HEK293 (cell line): Measurements from ENCODE around the gene HHIPL1.

Experiments
- ATF2 ChIP-seq: fragments of 450-650 bp; formaldehyde crosslinking; IDR thresholded peaks from 2 replicates; pipeline ENCODE4 v1.5.1; 2016; ENCODE audit warnings: missing biosample characterization, missing genetic modification characterization, low read depth
- BCL11A ChIP-seq: fragments of 450-650 bp; formaldehyde crosslinking; IDR thresholded peaks from 2 replicates; pipeline ENCODE4 v1.5.1; 2016; ENCODE audit warnings: low read depth, missing biosample characterization, missing genetic modification characterization
- CTCF ChIP-seq: fragments of 450-650 bp; formaldehyde crosslinking; IDR thresholded peaks from 2 replicates; pipeline ENCODE4 v1.5.1; 2016; ENCODE audit warnings: missing biosample characterization, missing genetic modification characterization
- GLI2 ChIP-seq: fragments of 450-650 bp; formaldehyde crosslinking; IDR thresholded peaks from 2 replicates; pipeline ENCODE4; 2017; ENCODE audit warnings: missing biosample characterization, missing genetic modification characterization, low read depth, borderline replicate concordance
- GLI4 ChIP-seq: fragments of 450-650 bp; formaldehyde crosslinking; IDR thresholded peaks from 2 replicates; pipeline ENCODE4 v1.5.1; 2016; ENCODE audit warnings: missing biosample characterization, missing genetic modification characterization
- KLF8 ChIP-seq: fragments of 450-650 bp; formaldehyde crosslinking; IDR thresholded peaks from 2 replicates; pipeline ENCODE4 v1.5.1; 2016; ENCODE audit warnings: missing biosample characterization, missing genetic modification characterization
- MZF1 ChIP-seq: fragments of 450-650 bp; formaldehyde crosslinking; IDR thresholded peaks from 2 replicates; pipeline ENCODE4 v1.5.1; 2017; ENCODE audit warnings: missing biosample characterization, missing genetic modification characterization, borderline replicate concordance
- REST ChIP-seq: fragments of 450-650 bp; formaldehyde crosslinking; IDR thresholded peaks from 2 replicates; pipeline ENCODE4 v1.5.1; 2016; ENCODE audit warnings: missing biosample characterization, missing genetic modification characterization
- SP2 ChIP-seq: fragments of 450-650 bp; formaldehyde crosslinking; IDR thresholded peaks from 2 replicates; pipeline ENCODE4 v1.5.1; 2016; ENCODE audit warnings: missing biosample characterization, missing genetic modification characterization
- ZNF121 ChIP-seq: fragments of 450-650 bp; formaldehyde crosslinking; IDR thresholded peaks from 2 replicates; pipeline ENCODE4 v1.5.1; 2016; ENCODE audit warnings: missing biosample characterization, missing genetic modification characterization
- ZNF302 ChIP-seq: fragments of 450-650 bp; formaldehyde crosslinking; IDR thresholded peaks from 2 replicates; pipeline ENCODE4 v1.5.1; 2016; ENCODE audit warnings: missing biosample characterization, missing genetic modification characterization, low read depth
- TF ChIP-seq, protein P1 (sequence below): fragments of 450-650 bp; IDR thresholded peaks from 2 replicates; pipeline ENCODE4 v1.5.1; 2018; ENCODE audit warnings: missing biosample characterization, mild to moderate bottlenecking, missing genetic modification characterization

DNA sequence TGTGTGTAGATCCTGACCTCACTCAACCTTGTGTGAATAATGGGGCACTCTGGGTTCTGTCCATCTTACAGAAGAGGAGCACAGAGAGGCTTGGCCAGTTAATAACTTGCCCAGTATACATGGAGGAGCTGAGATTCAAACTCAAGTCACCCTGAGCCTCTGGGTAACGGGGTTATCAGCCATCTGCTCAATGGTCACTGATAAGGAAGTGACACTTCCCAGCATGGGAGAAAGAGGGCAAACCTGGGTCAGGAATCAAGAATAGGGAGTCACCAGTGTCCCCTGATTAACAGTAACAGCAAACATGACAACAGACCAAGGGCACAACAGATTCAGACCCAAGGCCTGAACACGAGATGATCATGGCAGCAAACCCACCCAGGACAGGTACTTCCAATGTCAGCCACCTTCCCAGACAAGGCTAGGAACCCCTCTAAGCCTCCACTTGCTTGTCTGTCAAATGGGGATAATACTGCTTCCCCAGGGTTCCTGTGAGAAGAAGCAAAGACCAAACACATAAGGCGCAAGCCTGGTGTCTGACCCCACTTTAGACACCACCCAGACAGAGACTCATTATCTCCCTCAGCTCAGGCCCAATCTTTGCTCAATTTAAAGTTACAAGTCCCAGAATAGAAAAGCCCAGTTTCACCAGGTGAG lies 44.6 kb upstream of the HHIPL1 start:
- no peak for TF ChIP-seq CTCF
- TF ChIP-seq ATF2 (tag by site-specific recombination): no peak
- TF ChIP-seq SP2: no peak
- TF ChIP-seq, protein P1, sequence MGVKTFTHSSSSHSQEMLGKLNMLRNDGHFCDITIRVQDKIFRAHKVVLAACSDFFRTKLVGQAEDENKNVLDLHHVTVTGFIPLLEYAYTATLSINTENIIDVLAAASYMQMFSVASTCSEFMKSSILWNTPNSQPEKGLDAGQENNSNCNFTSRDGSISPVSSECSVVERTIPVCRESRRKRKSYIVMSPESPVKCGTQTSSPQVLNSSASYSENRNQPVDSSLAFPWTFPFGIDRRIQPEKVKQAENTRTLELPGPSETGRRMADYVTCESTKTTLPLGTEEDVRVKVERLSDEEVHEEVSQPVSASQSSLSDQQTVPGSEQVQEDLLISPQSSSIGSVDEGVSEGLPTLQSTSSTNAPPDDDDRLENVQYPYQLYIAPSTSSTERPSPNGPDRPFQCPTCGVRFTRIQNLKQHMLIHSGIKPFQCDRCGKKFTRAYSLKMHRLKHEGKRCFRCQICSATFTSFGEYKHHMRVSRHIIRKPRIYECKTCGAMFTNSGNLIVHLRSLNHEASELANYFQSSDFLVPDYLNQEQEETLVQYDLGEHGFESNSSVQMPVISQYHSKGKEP: no peak
- TF ChIP-seq REST (tag by site-specific recombination): no peak
- TF ChIP-seq MZF1: no peak
- TF ChIP-seq ZNF121 (tag by site-specific recombination): no peak
- no peak for TF ChIP-seq ZNF302 (tag by site-specific recombination)
- no peak for TF ChIP-seq BCL11A
- TF ChIP-seq GLI2: no peak
- TF ChIP-seq GLI4 (tag by site-specific recombination): no peak
- TF ChIP-seq KLF8: no peak
